Endothelial cell of umbilical vein (primary cell): ENCODE data around the gene MYRIP. TPM values are rescaled to one million over a fixed set of nuclear protein-coding genes. Genes with fewer than 3 reads are reported as not detected.

ENCODE experiments used
- BruUV-seq: library from RNA; stranded (reverse); fragments of 400-500 nt; replicated peaks from 2 replicates; lab custom pipeline; 2021; lab: Mats Ljungman, UMichigan
- CTCF ChIA-PET: fragments of 300-600, 350-600 bp; sonication (Branson Sonifier 250); formaldehyde crosslinking; loops from one replicate; lab custom pipeline; 2021; ENCODE audit warnings: antibody characterized with exemption, inconsistent platforms; lab: Charles Lee
- POLR2A ChIA-PET: fragments of 300-600, 350-600 bp; sonication (Branson Sonifier 250); formaldehyde crosslinking; loops from one replicate; lab custom pipeline; 2021; ENCODE audit warnings: antibody characterized with exemption, inconsistent platforms; lab: Charles Lee
- DNase-seq: peaks from one replicate; pipeline ENCODE4 v3.0.0-alpha.2; 2011; ENCODE audit warnings: low read depth, low spot score
- FAIRE-seq: peaks from 2 replicates; lab custom pipeline; 2011; peaks lifted over from hg19 to GRCh38; lab: Jason Lieb, UNC
- H2AFZ ChIP-seq: 2 replicates; pipeline ENCODE4 v1.6.0; 2012; ENCODE audit warnings: low read depth, low read length, control low read depth, inconsistent platforms
- H3K27ac ChIP-seq: 2 replicates; pipeline ENCODE4 v1.5.1; 2011; ENCODE audit warnings: low read depth, mild to moderate bottlenecking, control low read depth, low read length, moderate library complexity; ENCODE audit not compliant: insufficient read depth
- H3K27me3 ChIP-seq, 2 experiments: 2 replicates each; pipeline versions ENCODE4 v1.6.0 to v1.6.1; 2011; ENCODE audit warnings: low read length in 2 of 2, mixed read lengths in 1 of 2; ENCODE audit not compliant: control insufficient read depth in 2 of 2, insufficient read depth in 2 of 2
- H3K36me3 ChIP-seq, 2 experiments: 2 replicates in 1 of 2; 3 replicates in 1 of 2; pipeline ENCODE4 v1.5.1; 2011; ENCODE audit warnings: low read length in 2 of 2, mild to moderate bottlenecking in 1 of 2, moderate library complexity in 1 of 2; ENCODE audit not compliant: control insufficient read depth in 2 of 2, insufficient read depth in 2 of 2; ENCODE audit errors: extremely low read depth in 1 of 2
- H3K4me1 ChIP-seq: 3 replicates; pipeline ENCODE4 v1.5.1; 2011; ENCODE audit warnings: mild to moderate bottlenecking, low read length; ENCODE audit not compliant: control insufficient read depth, insufficient read depth; ENCODE audit errors: extremely low read depth
- H3K4me2 ChIP-seq: 2 replicates; pipeline ENCODE4 v1.6.1; 2011; ENCODE audit warnings: low read length, control low read depth, mixed read lengths; ENCODE audit not compliant: insufficient read depth
- H3K4me3 ChIP-seq, 3 experiments: fragments of 200-600 bp in 1 of 3; sonication (generic), shearing (Covaris generic) in 1 of 3; replicated peaks in 1 of 3; 2 replicates each; pipeline ENCODE4 v1.5.1; 2011 to 2016; ENCODE audit warnings: control low read depth in 3 of 3, low read length in 3 of 3, mild to moderate bottlenecking in 2 of 3, inconsistent platforms in 1 of 3, low read depth in 1 of 3, moderate library complexity in 1 of 3; ENCODE audit not compliant: insufficient read depth in 1 of 3
- H3K79me2 ChIP-seq: 2 replicates; pipeline ENCODE4 v1.6.0; 2012; ENCODE audit warnings: low read length, inconsistent platforms; ENCODE audit not compliant: control insufficient read depth, insufficient read depth
- H3K9ac ChIP-seq: replicated peaks from 2 replicates; pipeline ENCODE3; 2011; ENCODE audit warnings: low read length, control low read depth; ENCODE audit not compliant: insufficient read depth; ENCODE audit errors: extremely low read depth
- H3K9me1 ChIP-seq: replicated peaks from 3 replicates; pipeline ENCODE4 v1.6.0; 2011; ENCODE audit warnings: mild to moderate bottlenecking, low read length; ENCODE audit not compliant: control insufficient read depth, insufficient read depth; ENCODE audit errors: extremely low read depth
- H3K9me3 ChIP-seq: replicated peaks from 2 replicates; pipeline ENCODE4 v1.5.1; 2012; ENCODE audit warnings: low read length, inconsistent platforms; ENCODE audit not compliant: control insufficient read depth, insufficient read depth
- H4K20me1 ChIP-seq: replicated peaks from 2 replicates; pipeline ENCODE3; 2011; ENCODE audit warnings: mild to moderate bottlenecking, low read length; ENCODE audit not compliant: control insufficient read depth, insufficient read depth; ENCODE audit errors: extremely low read depth
- CTCF ChIP-seq, 2 donors: IDR thresholded peaks; 1 replicate in 1 of 2; 2 replicates in 1 of 2; pipeline ENCODE4 v1.5.1; 2011; ENCODE audit warnings: low read length in 2 of 2, mild to moderate bottlenecking in 2 of 2, moderate library complexity in 2 of 2, control low read depth in 1 of 2, inconsistent platforms in 1 of 2, low read depth in 1 of 2; ENCODE audit not compliant: insufficient read depth in 1 of 2; ENCODE audit errors: extremely low read depth in 1 of 2
- EZH2 ChIP-seq: IDR thresholded peaks from 2 replicates; pipeline ENCODE4 v1.6.1; 2012; ENCODE audit warnings: borderline replicate concordance, low read depth, mild to moderate bottlenecking, moderate library complexity, low read length, inconsistent platforms; ENCODE audit not compliant: severe bottlenecking
- FOS ChIP-seq: IDR thresholded peaks from 2 replicates; pipeline ENCODE4 v1.6.1; 2011; ENCODE audit warnings: mild to moderate bottlenecking, low read length, moderate library complexity, borderline replicate concordance; ENCODE audit not compliant: insufficient read depth
- GATA2 ChIP-seq: IDR thresholded peaks from 2 replicates; pipeline ENCODE4 v1.7.0; 2011; ENCODE audit warnings: low read depth, mild to moderate bottlenecking, moderate library complexity, mixed read lengths, low read length; ENCODE audit not compliant: insufficient read length, insufficient read depth
- JUN ChIP-seq: IDR thresholded peaks from 2 replicates; pipeline ENCODE4 v1.6.1; 2011; ENCODE audit warnings: borderline replicate concordance, low read depth; ENCODE audit not compliant: insufficient read length, insufficient read depth
- MAX ChIP-seq: IDR thresholded peaks from 2 replicates; pipeline ENCODE4 v1.6.1; 2011; ENCODE audit not compliant: insufficient read depth, insufficient read length
- MYC ChIP-seq: IDR thresholded peaks from one replicate; pipeline ENCODE4 v1.6.1; 2011; ENCODE audit warnings: mild to moderate bottlenecking, low read depth, low read length
- POLR2A ChIP-seq: IDR thresholded peaks from 2 replicates; pipeline ENCODE4 v1.6.1; 2012; ENCODE audit warnings: low read depth, mild to moderate bottlenecking, control low read depth, low read length
- POLR2AphosphoS5 ChIP-seq: IDR thresholded peaks from 2 replicates; pipeline ENCODE4 v1.6.1; 2012; ENCODE audit warnings: low read depth, mild to moderate bottlenecking, control low read depth, low read length, moderate library complexity; ENCODE audit not compliant: insufficient read depth
- dilution Hi-C: fragments of 300-500 bp; cut with MboI; formaldehyde crosslinking; loops from one replicate; pipeline ENCODE4 v1.15.0; 2019; ENCODE audit warnings: low sequenced_read_pairs; ENCODE audit not compliant: extremely low pct_ligation_motif_present
- intact Hi-C: fragments of 100-400 bp; cut with micrococcal nuclease; formaldehyde crosslinking; loops from one replicate; pipeline ENCODE4 v1.10.0; 2022
- polyA plus RNA-seq, 4 experiments: library from polyadenylated mRNA; depleted of rRNA in 3 of 4; stranded (reverse) in 3 of 4; unstranded in 1 of 4; fragments of >200 nt; gene quantifications; 2 replicates each; pipeline versions ENCODE4 v1.2.1 to v1.2.3, GENCODE V29; 2011 to 2012; ENCODE audit warnings: missing spikeins in 1 of 4
- total RNA-seq: library from RNA; stranded (reverse); gene quantifications from 2 replicates; pipeline ENCODE4 v1.2.3, GENCODE V29; 2021

MYRIP gene
- total and polyA plus RNA-seq, 2 donors (not counting 3 experiments of a cell fraction or from before 2014, with no cell fraction given), result 6.7 to 11.9 TPM

GRCh38 chr3:39910135-39910534, 100.7 kb downstream of the MYRIP start:
- no peaks in the 10 kb centered on the region for H3K36me3 ChIP-seq
- no peak overlapping the region for H3K9ac ChIP-seq
- H4K20me1 ChIP-seq, result no peaks in the 10 kb centered on the region
- H3K79me2 ChIP-seq, result no peaks in the 10 kb centered on the region
- H3K4me3 ChIP-seq, result no peak overlapping the region
- peaks cover 56% of the 10 kb centered on the region for H3K4me1 ChIP-seq
- CTCF ChIA-PET, result interaction anchor here (1.7 to 2.7 kb wide), 2 partner anchors 97 to 161 kb away, joined by 3 to 30 read pairs; no protein-coding TSS in a partner anchor
- POLR2A ChIA-PET, result no interaction called here
- dilution Hi-C loops (no loop called here), intact Hi-C loops (loop anchor here (2.0 to 5.0 kb wide), 6 partner anchors 25 to 271 kb away; no protein-coding TSS in a partner anchor)
- H3K9me3 ChIP-seq, result no peaks in the 10 kb centered on the region
- no peaks in the 10 kb centered on the region for H3K27me3 ChIP-seq
- no peak overlapping the region for H3K4me2 ChIP-seq
- BruUV-seq, result no TSS peak
- FAIRE-seq (no peak), DNase-seq (no peak)
- no peaks in the 10 kb centered on the region for H3K9me1 ChIP-seq
- peak overlapping the region; percentile 19 for H3K27ac ChIP-seq
- H2AFZ ChIP-seq, result no peak overlapping the region
- TF ChIP-seq EZH2 (no peak), JUN (no peak)

GRCh38 chr3:39910826-39911464, 101.5 kb downstream of the MYRIP start:
- H3K4me2 ChIP-seq, result peak overlapping the region; percentile 12
- intact Hi-C loops (loop anchor here (2.0 to 5.0 kb wide), 6 partner anchors 24 to 272 kb away; no protein-coding TSS in a partner anchor), dilution Hi-C loops (no loop called here)
- H4K20me1 ChIP-seq, result no peaks in the 10 kb centered on the region
- FAIRE-seq, result peak; percentile 80
- ChIA-PET CTCF (interaction anchor here (1.0 to 2.7 kb wide), 5 partner anchors 9 to 187 kb away, joined by 3 to 30 read pairs (median 4); no protein-coding TSS in a partner anchor), POLR2A (no interaction called here)
- no peak overlapping the region for H3K9ac ChIP-seq
- H3K9me1 ChIP-seq, result no peaks in the 10 kb centered on the region
- no peaks in the 10 kb centered on the region for H3K27me3 ChIP-seq
- no peaks in the 10 kb centered on the region for H3K9me3 ChIP-seq
- H3K36me3 ChIP-seq, result no peaks in the 10 kb centered on the region
- H3K27ac ChIP-seq, result peak overlapping the region; percentile 67
- no peak overlapping the region for H2AFZ ChIP-seq
- H3K4me1 ChIP-seq, result peaks cover 48% of the 10 kb centered on the region
- TF ChIP-seq GATA2 (no peak), POLR2AphosphoS5 (no peak), MAX (peak; percentile 67), EZH2 (no peak), FOS (peak; percentile 79), CTCF (IDR thresholded peaks at IDR 0.05; ENCODE audit: extremely low read depth in 1 of 2, insufficient read depth in 1 of 2, low read depth in 1 of 2, low read length in 2 of 2) (no peak), MYC (no peak), POLR2A (no peak), JUN (peak; percentile 70)
- no peak overlapping the region for H3K4me3 ChIP-seq
- TSS peak; percentile 24 for BruUV-seq
- DNase-seq, result peak; percentile 90
- no peaks in the 10 kb centered on the region for H3K79me2 ChIP-seq
